Measurements from ENCODE around the gene PSMD4.
A peak's percentile ranks its signal among the peaks of the same experiment; 100 is the strongest.
"Not testable (repeated sequence)": the region's sequence is repeated elsewhere in the genome, so short reads cannot be mapped to it uniquely, and the experiment has no call there.

Gene PSMD4

DNA sequence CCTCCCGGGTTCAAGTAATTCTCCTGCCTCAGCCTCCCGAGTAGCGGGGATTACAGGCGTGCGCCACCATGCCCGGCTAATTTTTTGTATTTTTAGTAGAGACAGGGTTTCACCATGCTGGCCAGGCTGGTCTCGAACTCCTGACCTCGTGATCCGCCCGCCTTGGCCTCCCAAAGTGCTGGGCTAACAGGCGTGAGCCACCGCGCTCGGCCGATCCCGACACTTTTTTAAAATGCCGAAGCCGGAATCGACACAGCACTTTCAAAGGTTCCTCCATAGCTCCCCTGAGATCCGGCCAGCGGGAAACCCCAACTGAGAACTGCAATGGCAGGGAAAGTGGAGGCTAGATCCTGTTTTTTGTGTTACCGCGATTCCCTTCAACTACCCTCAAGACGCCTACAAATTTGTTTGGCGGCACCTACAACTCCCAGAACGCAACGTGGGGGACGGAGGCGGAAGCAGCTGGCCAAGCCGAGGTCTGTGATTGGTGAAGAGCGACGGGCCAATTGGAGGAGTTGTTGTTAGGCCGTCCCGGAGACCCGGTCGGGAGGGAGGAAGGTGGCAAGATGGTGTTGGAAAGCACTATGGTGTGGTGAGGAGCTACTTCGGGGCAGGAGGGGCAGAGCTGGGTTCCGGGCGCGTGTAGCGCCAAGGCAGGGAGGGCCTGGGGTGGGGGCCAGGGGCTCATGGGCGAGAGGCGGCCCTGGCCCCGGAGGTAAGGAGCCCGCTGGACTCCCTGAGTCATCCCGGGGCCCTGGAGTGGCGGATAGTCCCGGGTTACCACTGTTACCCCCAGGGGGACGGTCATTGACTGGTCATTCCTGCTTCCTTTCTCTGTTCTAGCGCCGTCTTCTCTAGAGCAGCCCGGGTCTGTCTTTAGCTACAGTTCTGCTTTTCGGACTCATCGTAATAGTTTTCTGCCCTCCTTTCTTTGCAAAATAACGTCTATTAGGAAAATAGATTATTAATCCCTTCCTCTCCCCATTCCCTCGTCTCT is at the start of gene PSMD4:
PSMD4 (plus strand) TSS at position 518 of the 997 bp plus-strand sequence; CDS start at position 567, 49 bp downstream.
- DNase-seq: peak; percentile 84

DNA sequence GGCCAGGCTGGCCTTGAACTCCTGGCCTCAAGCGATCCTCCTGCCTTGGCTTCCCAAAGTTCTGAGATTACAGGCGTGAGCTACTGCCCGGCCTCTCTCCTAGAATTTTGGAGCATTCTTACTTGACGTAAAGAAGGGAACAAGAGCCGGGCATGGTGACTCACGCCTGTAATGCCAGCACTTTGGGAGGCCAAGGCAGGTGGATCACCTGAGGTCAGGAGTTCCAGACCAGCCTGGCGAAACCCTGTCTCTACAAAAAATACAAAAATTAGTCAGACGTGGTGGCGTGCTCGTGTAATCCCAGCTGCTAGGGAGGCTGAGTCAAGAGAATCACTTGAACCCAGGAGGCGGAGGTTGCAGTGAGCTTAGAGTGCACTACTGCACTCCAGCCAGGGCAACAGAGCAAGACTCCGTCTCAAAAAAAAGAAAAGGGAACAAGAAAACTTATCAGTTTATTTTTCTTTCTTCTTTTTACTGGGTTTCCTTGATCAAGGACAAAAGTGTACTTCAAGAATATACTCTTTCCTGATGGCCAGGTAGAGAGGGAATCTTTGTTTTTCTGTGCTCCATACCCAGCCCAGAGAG is 49.1 kb upstream of the PSMD4 start:
- not testable (repeated sequence) for DNase-seq

- DNase-seq: no peak
Observed at GRCh38 chr1:151210830-151211229, 43.7 kb upstream of the PSMD4 start.

DNA sequence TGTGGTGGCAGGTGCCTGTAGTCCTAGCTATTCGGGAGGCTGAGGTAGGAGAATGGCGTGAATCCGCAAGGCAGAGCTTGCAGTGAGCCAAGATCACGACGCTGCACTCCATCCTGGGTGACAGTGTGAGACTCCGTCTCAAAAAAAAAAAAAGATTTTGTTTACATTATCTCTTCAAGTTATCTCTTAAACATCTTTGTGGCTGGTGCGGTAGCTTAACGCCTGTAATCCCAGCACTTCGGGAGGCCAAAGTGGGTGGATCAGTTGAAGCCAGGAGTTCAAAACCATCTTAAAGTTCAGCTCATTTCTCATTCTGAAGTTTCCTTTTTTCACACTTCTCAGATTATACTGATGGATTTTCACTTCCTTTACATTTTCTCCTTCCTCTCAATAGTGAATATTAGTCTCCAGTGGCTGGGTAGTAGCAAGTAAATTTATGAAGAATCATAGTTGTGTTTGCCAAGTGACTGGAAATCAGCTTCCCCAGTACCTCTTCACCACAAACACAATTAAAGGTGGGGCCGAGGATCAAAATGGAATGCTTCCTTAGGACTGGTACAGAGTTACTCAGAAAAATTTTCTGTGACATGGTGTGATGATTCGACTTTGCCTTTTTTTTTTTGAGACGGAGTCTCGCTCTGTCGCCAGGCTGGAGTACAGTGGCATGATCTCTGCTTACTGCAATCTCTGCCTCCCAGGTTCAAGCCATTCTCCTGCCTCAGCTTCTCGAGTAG is 42.4 kb upstream of the PSMD4 start:
- no peak for DNase-seq

- no peak for DNase-seq
Observed at GRCh38 chr1:151213560-151213959, 41.0 kb upstream of the PSMD4 start.

GRCh38 chr1:151221616-151222015 is 32.9 kb upstream of the PSMD4 start:
- no peak for DNase-seq

- no peak for DNase-seq
Observed at GRCh38 chr1:151222130-151222529, 32.4 kb upstream of the PSMD4 start.

DNA sequence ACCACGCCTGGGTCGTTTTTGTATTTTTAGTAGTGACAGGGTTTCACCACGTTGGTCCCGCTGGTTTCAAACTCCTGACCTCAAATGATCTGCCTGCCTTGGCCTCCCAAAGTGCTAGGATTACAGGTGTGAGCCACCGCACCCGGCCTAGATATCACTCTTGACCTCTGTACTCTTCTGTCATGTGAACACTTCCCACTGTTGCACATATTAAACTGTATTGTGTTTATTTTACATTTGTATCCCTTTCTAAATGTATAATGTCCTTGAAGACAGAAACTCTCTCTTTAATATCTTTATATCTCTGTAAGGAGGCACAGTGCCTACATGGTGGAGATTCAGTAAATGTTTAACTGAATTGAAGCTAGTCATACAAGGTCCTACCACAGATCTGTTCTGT is 19.3 kb upstream of the PSMD4 start:
- no peak for DNase-seq

- no peak for DNase-seq
Observed at GRCh38 chr1:151237678-151238466, 16.7 kb upstream of the PSMD4 start.

DNA sequence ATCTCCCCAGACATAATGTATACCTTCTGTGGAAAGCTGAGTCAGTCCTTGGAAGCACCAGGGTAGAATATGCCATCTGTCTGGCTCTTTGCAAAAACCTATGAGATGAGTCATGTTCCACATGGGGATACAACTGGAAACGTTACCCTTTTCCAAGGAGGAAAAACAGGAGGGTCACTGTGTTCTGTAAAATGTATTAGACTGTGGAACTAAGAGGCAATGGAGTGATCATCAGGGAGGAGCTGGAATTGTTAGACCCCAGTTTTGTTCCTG is 16.1 kb upstream of the PSMD4 start:
- DNase-seq: no peak

- no peak for DNase-seq
Observed at GRCh38 chr1:151242442-151242841, 12.1 kb upstream of the PSMD4 start.

GRCh38 chr1:151243683-151244216 is 10.8 kb upstream of the PSMD4 start:
- no peak for DNase-seq

DNA sequence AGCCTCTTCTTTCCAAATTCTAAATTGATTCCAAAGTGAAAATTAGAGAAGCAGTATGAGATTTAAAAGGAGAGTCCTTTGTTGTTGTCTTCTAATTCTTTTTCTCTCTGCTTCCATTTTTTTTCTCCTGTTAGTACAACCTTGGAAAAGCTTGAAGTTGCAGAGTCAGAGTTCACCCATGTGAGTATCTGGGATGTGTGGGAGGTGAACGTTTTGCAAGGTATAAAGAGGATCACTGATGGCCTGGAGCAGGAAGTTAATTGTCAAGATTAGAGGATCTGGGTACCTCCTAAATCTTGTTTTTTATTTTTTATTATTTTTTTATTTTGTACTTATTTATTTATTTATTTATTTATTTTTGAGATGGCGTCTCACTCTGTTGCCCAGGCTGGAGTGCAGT is 7.7 kb upstream of the PSMD4 start:
- no peak for DNase-seq

DNA sequence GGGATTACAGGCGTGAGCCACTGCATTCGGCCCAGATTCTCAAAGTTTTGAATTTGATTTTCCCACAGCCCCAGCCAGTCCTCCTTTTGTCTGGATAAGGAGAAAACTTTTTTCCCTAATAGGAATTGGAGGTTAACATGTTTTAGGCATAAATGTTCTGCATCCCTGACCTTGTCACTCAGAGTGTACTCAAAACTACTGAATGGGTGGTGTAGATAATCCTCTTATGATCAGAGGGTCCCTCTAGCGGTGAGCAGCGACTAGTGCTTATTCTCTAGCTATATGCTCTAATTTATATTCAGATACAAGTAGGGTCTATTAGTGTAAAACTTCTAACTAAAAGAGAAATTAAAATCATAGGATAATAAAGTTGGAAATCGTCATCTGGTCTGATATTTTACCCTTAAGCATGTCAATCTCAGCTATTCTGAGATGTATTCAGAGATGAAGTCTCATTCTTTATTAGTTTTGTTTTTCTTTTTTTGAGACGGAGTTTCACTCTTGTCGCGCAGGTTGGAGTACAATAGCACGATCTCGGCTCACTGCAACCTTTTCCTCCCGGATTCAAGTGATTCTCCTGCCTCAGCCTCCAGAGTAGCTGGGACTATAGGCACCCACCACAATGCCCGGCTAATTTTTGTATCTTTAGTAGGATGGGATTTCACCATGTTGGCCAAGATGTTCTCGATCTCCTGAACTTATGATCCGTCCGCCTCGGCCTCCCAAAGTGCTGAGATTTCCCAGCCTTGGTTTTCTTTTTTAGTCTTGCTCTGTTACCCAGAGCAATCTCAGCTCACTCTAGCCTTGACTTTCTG is 2.7 kb upstream of the PSMD4 start:
- DNase-seq: peak; percentile 0

DNA sequence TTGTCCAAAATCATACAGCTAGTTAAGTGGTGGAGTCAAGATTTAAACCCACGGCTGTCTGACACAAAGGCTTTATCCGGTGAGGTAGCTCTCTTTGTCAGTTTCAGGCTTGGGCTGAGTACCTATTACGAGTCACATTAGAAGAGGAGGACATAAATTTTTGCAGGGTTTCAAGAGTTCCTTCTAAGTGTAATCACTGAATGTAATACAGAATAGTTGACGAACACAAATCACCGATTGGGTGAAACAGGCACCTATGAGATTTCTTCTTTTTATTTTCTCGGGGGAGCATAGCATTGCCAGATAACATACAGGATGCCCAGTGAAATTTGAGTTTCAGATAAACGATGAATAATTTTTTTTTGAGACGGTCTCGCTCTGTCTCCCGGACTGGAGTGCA is 847 bp downstream of the PSMD4 start:
- DNase-seq: no peak

GRCh38 chr1:151259351-151259750 is 4.8 kb downstream of the PSMD4 start:
- no peak for DNase-seq

- DNase-seq: no peak
Observed at GRCh38 chr1:151265446-151266236, 11.1 kb downstream of the PSMD4 start.

GRCh38 chr1:151266315-151266714 is 11.8 kb downstream of the PSMD4 start:
- DNase-seq: no peak

DNA sequence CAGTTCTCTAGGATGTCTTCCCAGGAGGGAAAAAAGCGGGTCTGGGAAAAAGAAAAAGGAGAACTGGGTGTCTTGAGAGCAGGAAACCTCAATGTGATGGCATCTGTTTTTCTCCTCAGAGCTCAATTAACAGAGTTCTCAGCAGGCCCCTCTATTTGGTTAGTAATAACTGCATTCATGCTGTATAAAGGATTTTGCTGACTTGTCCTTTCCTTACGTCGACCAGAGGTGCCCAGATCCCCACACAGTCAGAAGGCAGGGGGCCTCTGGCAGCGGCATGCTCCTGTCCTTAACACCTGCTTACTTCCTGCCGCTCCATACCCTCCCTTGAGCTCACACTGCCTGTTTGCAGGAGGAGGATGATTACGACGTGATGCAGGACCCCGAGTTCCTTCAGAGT is 12.3 kb downstream of the PSMD4 start:
- DNase-seq: no peak

GRCh38 chr1:151267760-151268159 is 13.2 kb downstream of the PSMD4 start:
- DNase-seq: no peak

DNA sequence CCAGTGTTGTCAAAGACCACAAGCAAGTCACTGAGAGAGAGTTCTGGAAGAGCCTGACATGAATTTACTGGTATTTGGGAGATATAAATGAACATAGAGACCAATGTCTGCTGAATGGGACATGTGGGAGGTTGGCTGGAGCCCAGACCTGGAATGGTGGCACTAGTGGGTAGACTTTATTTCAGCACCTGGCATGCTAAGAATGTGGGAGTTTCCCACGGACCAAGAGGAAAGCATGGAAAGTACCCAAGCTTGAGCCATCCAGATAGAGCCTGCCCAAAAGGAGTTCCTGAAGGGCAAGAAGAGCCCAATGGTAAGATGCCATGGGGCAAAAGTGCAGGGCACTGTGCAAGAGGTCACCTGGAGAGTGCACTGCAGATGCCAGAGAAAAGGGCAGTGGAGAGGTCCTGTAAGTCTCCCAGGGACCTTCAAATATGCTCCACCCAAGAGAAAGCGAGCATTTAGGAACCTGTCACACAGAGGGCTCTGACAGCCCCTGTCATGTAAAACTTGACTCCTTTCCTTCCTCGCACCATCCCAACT is 19.5 kb downstream of the PSMD4 start:
- DNase-seq: no peak

All from NCI-H1417 treated with DMSO at 0.1 percent for 48 hours (cell line).